Activated naive CD4-positive, alpha-beta T cell treated with Interleukin-2 at 50 U/mL for 16 hours (primary cell): ENCODE measurements around the gene CCT3.

Experiments used
- DNase-seq: peaks from one replicate; pipeline ENCODE4 v3.0.0-alpha.2; 2020

Gene CCT3

GRCh38 chr1:156319664-156320063 is 18.4 kb downstream of the CCT3 start:
- DNase-seq: no peak

- DNase-seq: no peak
Observed at GRCh38 chr1:156316909-156317308, 21.2 kb downstream of the CCT3 start.

GRCh38 chr1:156310962-156311361 is 27.1 kb downstream of the CCT3 start:
- no peak for DNase-seq

- DNase-seq: no peak
Observed at GRCh38 chr1:156308078-156308477, 30.0 kb downstream of the CCT3 start.

GRCh38 chr1:156305215-156305614 is 32.9 kb downstream of the CCT3 start:
- no peak for DNase-seq

GRCh38 chr1:156303241-156303640 is 34.9 kb downstream of the CCT3 start:
- DNase-seq: no peak

GRCh38 chr1:156298852-156299357 is 39.2 kb downstream of the CCT3 start, which contains the start of gene VHLL:
TSS of gene VHLL (minus strand) at chr1:156299307. CDS start at chr1:156299189, 118 bp downstream.
- no peak for DNase-seq

GRCh38 chr1:156295391-156295947 is 42.6 kb downstream of the CCT3 start, which contains the start of gene GLMP:
TSS of gene GLMP (minus strand) at chr1:156295679. CDS start at chr1:156295645, 34 bp downstream.
- DNase-seq: peak; percentile 55

GRCh38 chr1:156293895-156294294 is 44.2 kb downstream of the CCT3 start:
- DNase-seq: no peak

- DNase-seq: no peak
Observed at GRCh38 chr1:156293098-156293434, 45.0 kb downstream of the CCT3 start.

GRCh38 chr1:156291226-156292061 is 46.6 kb downstream of the CCT3 start:
- DNase-seq: no peak

- DNase-seq: no peak
Observed at GRCh38 chr1:156289857-156290256, 48.2 kb downstream of the CCT3 start.

GRCh38 chr1:156286061-156286460 is 52.0 kb downstream of the CCT3 start:
- no peak for DNase-seq

- no peak for DNase-seq
Observed at GRCh38 chr1:156285437-156285836, 52.7 kb downstream of the CCT3 start.

GRCh38 chr1:156284757-156285156 is 53.3 kb downstream of the CCT3 start:
- no peak for DNase-seq

- no peak for DNase-seq
Observed at GRCh38 chr1:156284112-156284511, 54.0 kb downstream of the CCT3 start, which contains the start of gene TMEM79. TSS of gene TMEM79 (plus strand) at chr1:156284325. CDS start at chr1:156285227, 902 bp downstream.

GRCh38 chr1:156283521-156283920 is 54.6 kb downstream of the CCT3 start:
- DNase-seq: no peak

GRCh38 chr1:156282479-156283222 is 55.4 kb downstream of the CCT3 start, which contains the start of gene SMG5:
TSS of gene SMG5 (minus strand) at chr1:156282825. CDS start at chr1:156282680, 145 bp downstream.
- peak; percentile 95 for DNase-seq

GRCh38 chr1:156281693-156282478 is 56.2 kb downstream of the CCT3 start:
- no peak for DNase-seq

- peak; percentile 59 for DNase-seq
Observed at GRCh38 chr1:156281281-156281680, 56.8 kb downstream of the CCT3 start.

GRCh38 chr1:156279837-156280236 is 58.3 kb downstream of the CCT3 start:
- DNase-seq: no peak

GRCh38 chr1:156276966-156277381 is 61.1 kb downstream of the CCT3 start:
- DNase-seq: no peak
